Measurements from ENCODE around the gene FILIP1. TPM values are rescaled to one million over a fixed set of nuclear protein-coding genes. Genes with fewer than 3 reads are reported as not detected.

The FILIP1 gene
- total RNA-seq, 1 donor from 2014 or later, result 2.0 TPM

- H3K27ac Mint-ChIP-seq (ENCODE audit: unreplicated experiment), result no peak overlapping the region
- no peaks in the 10 kb centered on the region for H3K36me3 Mint-ChIP-seq (ENCODE audit: low read depth, unreplicated experiment)
- no peaks in the 10 kb centered on the region for H3K4me1 ChIP-seq (ENCODE audit: insufficient read depth, low read length)
Measured at GRCh38 chr6:75467284-75467683, 26.3 kb downstream of the FILIP1 start.

GRCh38 chr6:75466636-75467035 lies 27.0 kb downstream of the FILIP1 start:
- Histone ChIP-seq H3K27ac (ENCODE audit: low read depth, low read length) (no peak overlapping the region), H3K4me2 (ENCODE audit: low read length) (no peak overlapping the region), H4K20me1 (ENCODE audit: insufficient read depth, low read length) (no peaks in the 10 kb centered on the region), H2AFZ (ENCODE audit: low read depth, low read length) (no peak overlapping the region), H3K36me3 (ENCODE audit: insufficient read depth, low read length) (no peaks in the 10 kb centered on the region), H3K4me1 (ENCODE audit: insufficient read depth, low read length) (no peaks in the 10 kb centered on the region), H3K9me3 (ENCODE audit: insufficient read depth, low read depth, low read length) (no peaks in the 10 kb centered on the region), H3K9ac (ENCODE audit: low read length) (no peak overlapping the region), H3K4me3 (ENCODE audit: insufficient read depth, low read depth, low read length) (no peak overlapping the region), H3K79me2 (ENCODE audit: insufficient read depth, low read length) (no peaks in the 10 kb centered on the region), H3K27me3 (ENCODE audit: insufficient read depth, low read length) (no peaks in the 10 kb centered on the region)
- TF ChIP-seq EZH2 (IDR thresholded peaks at IDR 0.05; ENCODE audit: insufficient read depth, low read length) (no peak), CTCF (IDR thresholded peaks at IDR 0.05; ENCODE audit: insufficient read depth, low read depth, low read length) (no peak)
- FAIRE-seq, result no peak
- DNase-seq (ENCODE audit: low read depth), result no peak
- Mint-ChIP-seq H3K36me3 (ENCODE audit: low read depth, unreplicated experiment) (no peaks in the 10 kb centered on the region), H3K27ac (ENCODE audit: unreplicated experiment) (no peak overlapping the region), H3K4me3 (ENCODE audit: unreplicated experiment) (no peak overlapping the region), H3K9me3 (ENCODE audit: unreplicated experiment) (no peaks in the 10 kb centered on the region), H3K27me3 (ENCODE audit: low read depth, unreplicated experiment) (no peaks in the 10 kb centered on the region), H3K4me1 (ENCODE audit: low read depth, unreplicated experiment) (no peaks in the 10 kb centered on the region)

More at GRCh38 chr6:75467284-75467683, 26.3 kb downstream of the FILIP1 start:
- DNase-seq (ENCODE audit: low read depth) (no peak), FAIRE-seq (no peak)
- Histone ChIP-seq H3K9me3 (ENCODE audit: insufficient read depth, low read depth, low read length) (no peaks in the 10 kb centered on the region), H3K27ac (ENCODE audit: low read depth, low read length) (no peak overlapping the region), H2AFZ (ENCODE audit: low read depth, low read length) (no peak overlapping the region), H3K4me3 (ENCODE audit: insufficient read depth, low read depth, low read length) (no peak overlapping the region), H3K79me2 (ENCODE audit: insufficient read depth, low read length) (no peaks in the 10 kb centered on the region), H3K9ac (ENCODE audit: low read length) (no peak overlapping the region), H3K36me3 (ENCODE audit: insufficient read depth, low read length) (no peaks in the 10 kb centered on the region), H3K4me2 (ENCODE audit: low read length) (no peak overlapping the region), H4K20me1 (ENCODE audit: insufficient read depth, low read length) (no peaks in the 10 kb centered on the region), H3K27me3 (ENCODE audit: insufficient read depth, low read length) (no peaks in the 10 kb centered on the region)
- no peaks in the 10 kb centered on the region for H3K9me3 Mint-ChIP-seq (ENCODE audit: unreplicated experiment)
- H3K4me3 Mint-ChIP-seq (ENCODE audit: unreplicated experiment), result no peak overlapping the region
- H3K27me3 Mint-ChIP-seq (ENCODE audit: low read depth, unreplicated experiment), result no peaks in the 10 kb centered on the region
- no peaks in the 10 kb centered on the region for H3K4me1 Mint-ChIP-seq (ENCODE audit: low read depth, unreplicated experiment)
- no peak for TF ChIP-seq EZH2 (IDR thresholded peaks at IDR 0.05; ENCODE audit: insufficient read depth, low read length)
- no peak for TF ChIP-seq CTCF (IDR thresholded peaks at IDR 0.05; ENCODE audit: insufficient read depth, low read depth, low read length)

- DNase-seq (ENCODE audit: low read depth) (no peak), FAIRE-seq (no peak)
- no peaks in the 10 kb centered on the region for H3K36me3 ChIP-seq (ENCODE audit: insufficient read depth, low read length)
- H3K27me3 Mint-ChIP-seq (ENCODE audit: low read depth, unreplicated experiment), result no peaks in the 10 kb centered on the region
- H3K27ac Mint-ChIP-seq (ENCODE audit: unreplicated experiment), result no peak overlapping the region
- H4K20me1 ChIP-seq (ENCODE audit: insufficient read depth, low read length), result no peaks in the 10 kb centered on the region
- H3K4me1 ChIP-seq (ENCODE audit: insufficient read depth, low read length), result no peaks in the 10 kb centered on the region
- no peaks in the 10 kb centered on the region for H3K9me3 ChIP-seq (ENCODE audit: insufficient read depth, low read depth, low read length)
- no peak overlapping the region for H3K9ac ChIP-seq (ENCODE audit: low read length)
- no peak overlapping the region for H3K4me2 ChIP-seq (ENCODE audit: low read length)
- H3K27me3 ChIP-seq (ENCODE audit: insufficient read depth, low read length), result no peaks in the 10 kb centered on the region
- H3K4me3 ChIP-seq (ENCODE audit: insufficient read depth, low read depth, low read length), result no peak overlapping the region
- no peaks in the 10 kb centered on the region for H3K36me3 Mint-ChIP-seq (ENCODE audit: low read depth, unreplicated experiment)
- TF ChIP-seq CTCF (IDR thresholded peaks at IDR 0.05; ENCODE audit: insufficient read depth, low read depth, low read length), result no peak
- no peak for TF ChIP-seq EZH2 (IDR thresholded peaks at IDR 0.05; ENCODE audit: insufficient read depth, low read length)
- H3K27ac ChIP-seq (ENCODE audit: low read depth, low read length), result no peak overlapping the region
- no peak overlapping the region for H2AFZ ChIP-seq (ENCODE audit: low read depth, low read length)
- no peak overlapping the region for H3K4me3 Mint-ChIP-seq (ENCODE audit: unreplicated experiment)
- H3K4me1 Mint-ChIP-seq (ENCODE audit: low read depth, unreplicated experiment), result peaks cover 2% of the 10 kb centered on the region
- no peaks in the 10 kb centered on the region for H3K79me2 ChIP-seq (ENCODE audit: insufficient read depth, low read length)
- H3K9me3 Mint-ChIP-seq (ENCODE audit: unreplicated experiment), result no peaks in the 10 kb centered on the region
Measured at GRCh38 chr6:75463908-75464307, 29.7 kb downstream of the FILIP1 start.
